GM23338 (cell line): Measurements from ENCODE around the gene CRYL1. TPM values are rescaled to one million over a fixed set of nuclear protein-coding genes. Genes with fewer than 3 reads are reported as not detected.

ENCODE experiments used
- ATAC-seq: fragments of 200-7000 bp; cut with Tn5 transposase; 3 replicates; pipeline ENCODE4 v1.9.1; 2020
- DNase-seq: peaks from one replicate; pipeline ENCODE4 v3.0.0-alpha.2; 2015; ENCODE audit warnings: low spot score
- H2AFZ ChIP-seq: fragments of 200-600 bp; sonication (generic); 2 replicates; pipeline ENCODE4 v1.8.0; 2016; ENCODE audit warnings: antibody characterized with exemption, mild to moderate bottlenecking, moderate library complexity
- H3F3A ChIP-seq: fragments of 200-600 bp; sonication (generic); replicated peaks from 2 replicates; pipeline ENCODE4 v1.8.0; 2017; ENCODE audit warnings: antibody characterized with exemption, mixed run types, low read depth
- H3K27ac ChIP-seq: fragments of 200-600 bp; sonication (generic); 2 replicates; pipeline ENCODE4 v1.6.1; 2016; ENCODE audit warnings: low read depth
- H3K27me3 ChIP-seq: fragments of 200-600 bp; sonication (generic); 2 replicates; pipeline ENCODE4 v1.8.0; 2016; ENCODE audit warnings: mild to moderate bottlenecking, mixed run types, moderate library complexity; ENCODE audit not compliant: insufficient read depth
- H3K36me3 ChIP-seq: fragments of 200-600 bp; sonication (generic); 2 replicates; pipeline ENCODE4 v1.8.0; 2016; ENCODE audit warnings: mild to moderate bottlenecking; ENCODE audit not compliant: insufficient read depth
- H3K4me1 ChIP-seq: fragments of 200-600 bp; sonication (generic); 2 replicates; pipeline ENCODE4 v1.8.0; 2016; ENCODE audit warnings: mild to moderate bottlenecking, moderate library complexity; ENCODE audit not compliant: insufficient read depth
- H3K4me2 ChIP-seq: fragments of 200-600 bp; sonication (generic); 2 replicates; pipeline ENCODE4 v1.7.1; 2017; ENCODE audit warnings: mixed run types
- H3K4me3 ChIP-seq: fragments of 200-600 bp; sonication (generic); 2 replicates; pipeline ENCODE4 v1.6.1; 2016; ENCODE audit warnings: mixed run types
- H3K79me2 ChIP-seq: fragments of 200-600 bp; sonication (generic); replicated peaks from 2 replicates; pipeline ENCODE4 v1.8.0; 2017; ENCODE audit warnings: mild to moderate bottlenecking; ENCODE audit not compliant: insufficient read depth
- H3K9me2 ChIP-seq: fragments of 200-600 bp; sonication (generic); 2 replicates; pipeline ENCODE4 v1.8.0; 2017; ENCODE audit not compliant: insufficient read depth
- H4K20me1 ChIP-seq: fragments of 200-600 bp; sonication (generic); replicated peaks from 2 replicates; pipeline ENCODE4 v1.8.0; 2017; ENCODE audit warnings: mild to moderate bottlenecking; ENCODE audit not compliant: insufficient read depth
- H3K27ac Mint-ChIP-seq: 2 replicates; pipeline ENCODE4 v1.8.0; 2020; ENCODE audit warnings: inconsistent platforms, mild to moderate bottlenecking, moderate library complexity, mixed read lengths
- H3K27me3 Mint-ChIP-seq: 3 replicates; pipeline ENCODE4 v1.8.0; 2022; ENCODE audit warnings: low read depth, mild to moderate bottlenecking, moderate library complexity, mixed read lengths, inconsistent platforms; ENCODE audit not compliant: insufficient read depth, poor library complexity
- H3K36me3 Mint-ChIP-seq: 3 replicates; pipeline ENCODE4 v1.8.0; 2021; ENCODE audit warnings: low read depth, mild to moderate bottlenecking, inconsistent platforms, moderate library complexity, mixed read lengths
- H3K4me1 Mint-ChIP-seq: 3 replicates; pipeline ENCODE4 v1.8.0; 2020; ENCODE audit warnings: mild to moderate bottlenecking, inconsistent platforms, mixed read lengths
- H3K4me3 Mint-ChIP-seq: 3 replicates; pipeline ENCODE4 v1.8.0; 2021; ENCODE audit warnings: moderate library complexity, mild to moderate bottlenecking, inconsistent platforms, mixed read lengths
- H3K9me3 Mint-ChIP-seq: 3 replicates; pipeline ENCODE4 v1.8.0; 2020; ENCODE audit warnings: moderate library complexity, mild to moderate bottlenecking, inconsistent platforms, mixed read lengths
- EZH2 ChIP-seq: fragments of 200-600 bp; sonication (generic); IDR thresholded peaks from one replicate; pipeline ENCODE4 v1.8.0; 2017; ENCODE audit warnings: antibody characterized with exemption, mild to moderate bottlenecking, low read depth; ENCODE audit not compliant: unreplicated experiment
- NANOG ChIP-seq: IDR thresholded peaks from 2 replicates; pipeline ENCODE4 v1.6.1; 2016; ENCODE audit warnings: antibody characterized with exemption, borderline replicate concordance
- POLR2AphosphoS5 ChIP-seq: IDR thresholded peaks from 2 replicates; pipeline ENCODE4 v1.6.1; 2016; ENCODE audit warnings: antibody characterized with exemption, low read depth
- STAT1 ChIP-seq: IDR thresholded peaks from one replicate; pipeline ENCODE4 v1.6.1; 2016; ENCODE audit warnings: antibody characterized with exemption; ENCODE audit not compliant: unreplicated experiment
- ZNF462 ChIP-seq: fragments of 250-450 bp; sonication (Bioruptor Pico); IDR thresholded peaks from 2 replicates; pipeline ENCODE4 v1.5.0; 2020; ENCODE audit warnings: mild to moderate bottlenecking, moderate library complexity
- polyA plus RNA-seq: library from polyadenylated mRNA; unstranded; fragments of >200 nt; fragmentation: Nextera tagmentation; extraction: Ambion mirVana; gene quantifications from 2 replicates; pipeline ENCODE4 v1.2.1, GENCODE V29; 2016
- total RNA-seq: library from RNA; depleted of rRNA; stranded (reverse); fragments of >200 nt; shearing (Covaris generic); gene quantifications from 2 replicates; pipeline ENCODE4 v1.2.3, GENCODE V29; 2014
- TF ChIP-seq, protein P1 (sequence below), 2 experiments: fragments of 200-600 bp in 1 of 2; sonication (generic) in 1 of 2; conservative IDR thresholded peaks; 2 replicates each; pipeline versions ENCODE4 v1.5.1 to v1.6.1; 2016 to 2017; ENCODE audit warnings: antibody characterized with exemption in 2 of 2, low read depth in 2 of 2, mild to moderate bottlenecking in 2 of 2, moderate library complexity in 1 of 2

Gene CRYL1
- total and polyA plus RNA-seq, 2 experiments from 2014 or later = 2.2 to 2.6 TPM

- Mint-ChIP-seq H3K4me1 (peaks cover 2% of the 10 kb centered on the region; the same call in 1 of the 3 replicates), H3K36me3 (peaks cover 4% of the 10 kb centered on the region; the same call in 2 of the 3 replicates), H3K27ac (no peak overlapping the region), H3K4me3 (no peak overlapping the region), H3K9me3 (peaks cover 20% of the 10 kb centered on the region), H3K27me3 (peaks cover 12% of the 10 kb centered on the region)
- H3K4me1 ChIP-seq = no peaks in the 10 kb centered on the region
- DNase-seq = no peak
- H3K27me3 ChIP-seq = no peaks in the 10 kb centered on the region
- no peak overlapping the region for H3K4me3 ChIP-seq
- peaks cover 12% of the 10 kb centered on the region; the same call in 1 of the 2 replicates for H3K9me2 ChIP-seq
- H3K79me2 ChIP-seq = no peaks in the 10 kb centered on the region
- H3K4me2 ChIP-seq = no peak overlapping the region
- no peaks in the 10 kb centered on the region for H4K20me1 ChIP-seq
- H3K36me3 ChIP-seq = no peaks in the 10 kb centered on the region
- H3F3A ChIP-seq = 0 out of 2 replicates have a peak, but pooled peaks cover 5% of the 10 kb centered on the region
- no peak for TF ChIP-seq NANOG
- TF ChIP-seq POLR2AphosphoS5 = no peak
- no peak for TF ChIP-seq STAT1
- H3K27ac ChIP-seq = no peak overlapping the region
- H2AFZ ChIP-seq = no peak overlapping the region
- ATAC-seq = no peak
Observed at GRCh38 chr13:20388184-20388583, 137.5 kb downstream of the CRYL1 start.

- Histone ChIP-seq H3K27me3 (no peaks in the 10 kb centered on the region), H3F3A (no peaks in the 10 kb centered on the region), H3K79me2 (no peaks in the 10 kb centered on the region), H3K27ac (no peak overlapping the region), H3K36me3 (no peaks in the 10 kb centered on the region), H4K20me1 (no peaks in the 10 kb centered on the region), H3K4me2 (no peak overlapping the region), H2AFZ (no peak overlapping the region), H3K4me1 (no peaks in the 10 kb centered on the region), H3K4me3 (no peak overlapping the region), H3K9me2 (peaks cover 6% of the 10 kb centered on the region; the same call in 1 of the 2 replicates)
- TF ChIP-seq EZH2 = no peak
- TF ChIP-seq, protein P1, sequence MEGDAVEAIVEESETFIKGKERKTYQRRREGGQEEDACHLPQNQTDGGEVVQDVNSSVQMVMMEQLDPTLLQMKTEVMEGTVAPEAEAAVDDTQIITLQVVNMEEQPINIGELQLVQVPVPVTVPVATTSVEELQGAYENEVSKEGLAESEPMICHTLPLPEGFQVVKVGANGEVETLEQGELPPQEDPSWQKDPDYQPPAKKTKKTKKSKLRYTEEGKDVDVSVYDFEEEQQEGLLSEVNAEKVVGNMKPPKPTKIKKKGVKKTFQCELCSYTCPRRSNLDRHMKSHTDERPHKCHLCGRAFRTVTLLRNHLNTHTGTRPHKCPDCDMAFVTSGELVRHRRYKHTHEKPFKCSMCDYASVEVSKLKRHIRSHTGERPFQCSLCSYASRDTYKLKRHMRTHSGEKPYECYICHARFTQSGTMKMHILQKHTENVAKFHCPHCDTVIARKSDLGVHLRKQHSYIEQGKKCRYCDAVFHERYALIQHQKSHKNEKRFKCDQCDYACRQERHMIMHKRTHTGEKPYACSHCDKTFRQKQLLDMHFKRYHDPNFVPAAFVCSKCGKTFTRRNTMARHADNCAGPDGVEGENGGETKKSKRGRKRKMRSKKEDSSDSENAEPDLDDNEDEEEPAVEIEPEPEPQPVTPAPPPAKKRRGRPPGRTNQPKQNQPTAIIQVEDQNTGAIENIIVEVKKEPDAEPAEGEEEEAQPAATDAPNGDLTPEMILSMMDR (conservative IDR thresholded peaks at IDR 0.05; ENCODE audit: low read depth in 2 of 2) = no peak
- no peak for TF ChIP-seq ZNF462
- peaks cover 4% of the 10 kb centered on the region; the same call in 2 of the 3 replicates for H3K36me3 Mint-ChIP-seq
- peaks cover 20% of the 10 kb centered on the region for H3K9me3 Mint-ChIP-seq
- peaks cover 2% of the 10 kb centered on the region; the same call in 1 of the 3 replicates for H3K4me1 Mint-ChIP-seq
- no peak overlapping the region for H3K4me3 Mint-ChIP-seq
- H3K27ac Mint-ChIP-seq = no peak overlapping the region
- DNase-seq (no peak), ATAC-seq (no peak)
- peaks cover 12% of the 10 kb centered on the region for H3K27me3 Mint-ChIP-seq
Observed at GRCh38 chr13:20387441-20387971, 138.2 kb downstream of the CRYL1 start.
